ENCODE data around the gene SATB1.

The SATB1 gene

DNA sequence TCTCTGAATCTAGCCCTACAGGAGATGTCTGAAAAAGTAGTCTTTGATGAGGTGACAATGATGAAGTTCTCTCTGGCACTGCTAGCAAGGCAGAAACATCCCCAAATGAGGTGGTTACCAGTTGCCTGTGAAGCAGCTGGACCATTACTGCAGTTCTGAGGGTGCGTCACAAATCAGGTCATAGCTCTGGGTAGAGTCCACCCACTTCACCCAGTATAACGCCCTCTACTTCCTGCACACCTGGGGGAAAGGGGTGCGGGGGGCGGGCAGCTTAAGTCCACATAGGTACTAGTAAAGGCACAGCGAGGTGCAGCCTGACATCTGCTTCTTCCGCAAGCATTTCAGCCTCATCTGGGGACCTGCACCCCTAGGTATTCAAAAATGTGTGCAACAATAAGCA is 13.4 kb upstream of the SATB1 start:
- no peak overlapping the region for H3K56ac ChIP-seq (ENCODE audit: low read length)
- H2AK5ac ChIP-seq (ENCODE audit: low read length) = no peak overlapping the region
- WGBS (ENCODE audit: extremely low coverage, insufficient coverage, low lambda C conversion rate) = no CpG with 5 or more reads among the region's 6 CpGs
- no peak overlapping the region for H4K5ac ChIP-seq (ENCODE audit: low read length)
- no peak overlapping the region for H3K27ac ChIP-seq (ENCODE audit: low read depth, low read length)
- no peaks in the 10 kb centered on the region for H3K4me1 ChIP-seq (ENCODE audit: control insufficient read depth, low read depth, low read length)
- H2BK5ac ChIP-seq (ENCODE audit: low read length) = no peak overlapping the region
- H3K36me3 ChIP-seq (ENCODE audit: control insufficient read depth, insufficient read depth, low read length) = no peaks in the 10 kb centered on the region
- H3K23ac ChIP-seq (ENCODE audit: low read length) = no peak overlapping the region
- H3K27me3 ChIP-seq (ENCODE audit: insufficient read depth, low read length, poor library complexity) = no peaks in the 10 kb centered on the region
- H3K4me2 ChIP-seq (ENCODE audit: low read length) = no peak overlapping the region
- DNase-seq = no peak
- H3K9ac ChIP-seq (ENCODE audit: low read length) = no peak overlapping the region
- H3K79me1 ChIP-seq (ENCODE audit: low read length) = no peaks in the 10 kb centered on the region
- no peak overlapping the region for H3K4ac ChIP-seq (ENCODE audit: low read depth, low read length)
- no peak overlapping the region for H2BK120ac ChIP-seq (ENCODE audit: low read depth, low read length)
- H3K79me2 ChIP-seq (ENCODE audit: control insufficient read depth, insufficient read depth, low read length) = no peaks in the 10 kb centered on the region
- no peak overlapping the region for H3K4me3 ChIP-seq (ENCODE audit: low read length)
- no peak overlapping the region for H2BK15ac ChIP-seq (replicated peaks; ENCODE audit: low read depth)
- H3K18ac ChIP-seq (ENCODE audit: low read length) = no peak overlapping the region
- H4K8ac ChIP-seq (ENCODE audit: low read depth, low read length) = no peak overlapping the region

DNA sequence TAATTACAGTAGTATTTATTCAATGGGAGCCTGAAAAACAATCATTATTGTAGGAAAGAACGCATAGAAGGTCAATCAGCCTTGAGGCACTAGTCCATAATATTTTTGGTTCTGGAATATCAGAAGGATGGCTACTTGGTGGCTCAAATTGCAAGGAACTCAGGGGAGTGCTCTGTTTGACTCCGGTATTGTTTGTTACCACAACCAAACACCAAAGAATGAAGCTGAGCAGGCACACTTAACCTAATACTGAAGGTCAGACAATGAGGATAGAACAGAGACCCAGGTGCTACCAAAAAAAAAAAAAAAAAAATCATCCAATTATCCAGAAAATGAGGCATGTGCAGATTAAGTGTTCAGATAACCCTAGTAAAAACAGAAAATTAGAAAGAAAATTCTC is 11.1 kb upstream of the SATB1 start:
- no peak overlapping the region for H2BK5ac ChIP-seq (ENCODE audit: low read length)
- H3K4me1 ChIP-seq (ENCODE audit: control insufficient read depth, low read depth, low read length) = no peaks in the 10 kb centered on the region
- no peak overlapping the region for H3K18ac ChIP-seq (ENCODE audit: low read length)
- H3K4me2 ChIP-seq (ENCODE audit: low read length) = no peak overlapping the region
- H4K8ac ChIP-seq (ENCODE audit: low read depth, low read length) = no peak overlapping the region
- no peak overlapping the region for H2BK120ac ChIP-seq (ENCODE audit: low read depth, low read length)
- H2BK15ac ChIP-seq (replicated peaks; ENCODE audit: low read depth) = no peak overlapping the region
- H3K27me3 ChIP-seq (ENCODE audit: insufficient read depth, low read length, poor library complexity) = no peaks in the 10 kb centered on the region
- H4K5ac ChIP-seq (ENCODE audit: low read length) = no peak overlapping the region
- H3K23ac ChIP-seq (ENCODE audit: low read length) = no peak overlapping the region
- H3K36me3 ChIP-seq (ENCODE audit: control insufficient read depth, insufficient read depth, low read length) = no peaks in the 10 kb centered on the region
- H3K9ac ChIP-seq (ENCODE audit: low read length) = no peak overlapping the region
- WGBS (ENCODE audit: extremely low coverage, insufficient coverage, low lambda C conversion rate) = no CpG with 5 or more reads among the region's 2 CpGs
- DNase-seq = no peak
- H3K4ac ChIP-seq (ENCODE audit: low read depth, low read length) = no peak overlapping the region
- H2AK5ac ChIP-seq (ENCODE audit: low read length) = no peak overlapping the region
- no peak overlapping the region for H3K4me3 ChIP-seq (ENCODE audit: low read length)
- H3K56ac ChIP-seq (ENCODE audit: low read length) = no peak overlapping the region
- H3K79me1 ChIP-seq (ENCODE audit: low read length) = no peaks in the 10 kb centered on the region
- H3K79me2 ChIP-seq (ENCODE audit: control insufficient read depth, insufficient read depth, low read length) = no peaks in the 10 kb centered on the region
- H3K27ac ChIP-seq (ENCODE audit: low read depth, low read length) = no peak overlapping the region

DNA sequence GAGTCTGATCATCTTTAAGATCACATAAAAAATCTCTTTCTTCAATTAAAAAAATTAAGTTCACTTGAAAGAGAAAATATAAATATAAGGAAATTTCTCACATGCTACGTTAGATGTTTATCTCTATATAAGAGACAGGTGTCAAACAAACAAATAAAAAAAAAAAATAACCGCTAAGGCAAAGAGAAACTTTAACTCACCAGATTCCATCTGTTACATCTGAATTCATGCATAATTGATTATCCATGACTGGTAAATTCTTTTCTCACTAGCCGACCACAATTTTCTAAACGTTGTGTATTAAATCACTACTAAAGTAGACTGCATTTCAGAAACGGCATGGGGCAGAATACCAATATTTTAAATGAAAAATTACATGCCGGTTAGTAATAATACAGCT is 9.6 kb upstream of the SATB1 start:
- Histone ChIP-seq H2BK5ac (ENCODE audit: low read length) (no peak overlapping the region), H3K9ac (ENCODE audit: low read length) (no peak overlapping the region), H3K27me3 (ENCODE audit: insufficient read depth, low read length, poor library complexity) (no peaks in the 10 kb centered on the region), H3K4me1 (ENCODE audit: control insufficient read depth, low read depth, low read length) (peaks cover 2% of the 10 kb centered on the region), H4K5ac (ENCODE audit: low read length) (no peak overlapping the region), H3K79me2 (ENCODE audit: control insufficient read depth, insufficient read depth, low read length) (no peaks in the 10 kb centered on the region), H3K4me3 (ENCODE audit: low read length) (no peak overlapping the region), H3K27ac (ENCODE audit: low read depth, low read length) (no peak overlapping the region), H3K23ac (ENCODE audit: low read length) (no peak overlapping the region), H2AK5ac (ENCODE audit: low read length) (no peak overlapping the region), H3K4me2 (ENCODE audit: low read length) (no peak overlapping the region), H3K56ac (ENCODE audit: low read length) (no peak overlapping the region), H2BK120ac (ENCODE audit: low read depth, low read length) (no peak overlapping the region), H3K36me3 (ENCODE audit: control insufficient read depth, insufficient read depth, low read length) (no peaks in the 10 kb centered on the region), H3K18ac (ENCODE audit: low read length) (no peak overlapping the region), H4K8ac (ENCODE audit: low read depth, low read length) (no peak overlapping the region), H3K4ac (ENCODE audit: low read depth, low read length) (no peak overlapping the region), H2BK15ac (replicated peaks; ENCODE audit: low read depth) (no peak overlapping the region), H3K79me1 (ENCODE audit: low read length) (no peaks in the 10 kb centered on the region)
- DNase-seq = no peak
- no CpG with 5 or more reads among the region's 6 CpGs for WGBS (ENCODE audit: extremely low coverage, insufficient coverage, low lambda C conversion rate)

DNA sequence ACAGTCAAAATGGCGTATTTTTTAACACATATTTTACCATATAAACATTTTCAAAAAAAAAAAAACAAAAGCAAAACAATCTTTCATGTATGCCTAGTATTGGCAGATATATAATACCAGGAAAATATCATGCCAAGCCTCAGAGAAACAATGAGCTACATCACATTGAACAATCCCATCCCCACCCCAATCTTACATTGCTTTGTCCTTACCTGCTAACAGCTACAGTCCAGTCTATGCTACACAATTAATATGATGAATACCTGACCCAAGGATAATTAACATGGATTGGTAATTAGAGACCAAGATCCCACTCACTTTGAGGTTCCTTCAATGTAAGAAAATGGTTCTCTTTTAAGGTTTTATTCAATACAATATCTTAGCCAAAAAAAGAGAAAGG is 7.6 kb upstream of the SATB1 start:
- H3K18ac ChIP-seq (ENCODE audit: low read length) = no peak overlapping the region
- no peak overlapping the region for H4K5ac ChIP-seq (ENCODE audit: low read length)
- no peaks in the 10 kb centered on the region for H3K36me3 ChIP-seq (ENCODE audit: control insufficient read depth, insufficient read depth, low read length)
- H3K27ac ChIP-seq (ENCODE audit: low read depth, low read length) = no peak overlapping the region
- no peak overlapping the region for H2BK120ac ChIP-seq (ENCODE audit: low read depth, low read length)
- no CpG with 5 or more reads among the region's 1 CpG for WGBS (ENCODE audit: extremely low coverage, insufficient coverage, low lambda C conversion rate)
- no peaks in the 10 kb centered on the region for H3K79me1 ChIP-seq (ENCODE audit: low read length)
- no peak overlapping the region for H3K4me3 ChIP-seq (ENCODE audit: low read length)
- no peak overlapping the region for H4K8ac ChIP-seq (ENCODE audit: low read depth, low read length)
- no peak overlapping the region for H3K4ac ChIP-seq (ENCODE audit: low read depth, low read length)
- no peak overlapping the region for H3K4me2 ChIP-seq (ENCODE audit: low read length)
- no peak overlapping the region for H2BK5ac ChIP-seq (ENCODE audit: low read length)
- no peak overlapping the region for H3K56ac ChIP-seq (ENCODE audit: low read length)
- no peak overlapping the region for H3K23ac ChIP-seq (ENCODE audit: low read length)
- H3K27me3 ChIP-seq (ENCODE audit: insufficient read depth, low read length, poor library complexity) = no peaks in the 10 kb centered on the region
- H2AK5ac ChIP-seq (ENCODE audit: low read length) = no peak overlapping the region
- no peak for DNase-seq
- no peak overlapping the region for H2BK15ac ChIP-seq (replicated peaks; ENCODE audit: low read depth)
- H3K4me1 ChIP-seq (ENCODE audit: control insufficient read depth, low read depth, low read length) = peaks cover 2% of the 10 kb centered on the region
- H3K9ac ChIP-seq (ENCODE audit: low read length) = no peak overlapping the region
- no peaks in the 10 kb centered on the region for H3K79me2 ChIP-seq (ENCODE audit: control insufficient read depth, insufficient read depth, low read length)

DNA sequence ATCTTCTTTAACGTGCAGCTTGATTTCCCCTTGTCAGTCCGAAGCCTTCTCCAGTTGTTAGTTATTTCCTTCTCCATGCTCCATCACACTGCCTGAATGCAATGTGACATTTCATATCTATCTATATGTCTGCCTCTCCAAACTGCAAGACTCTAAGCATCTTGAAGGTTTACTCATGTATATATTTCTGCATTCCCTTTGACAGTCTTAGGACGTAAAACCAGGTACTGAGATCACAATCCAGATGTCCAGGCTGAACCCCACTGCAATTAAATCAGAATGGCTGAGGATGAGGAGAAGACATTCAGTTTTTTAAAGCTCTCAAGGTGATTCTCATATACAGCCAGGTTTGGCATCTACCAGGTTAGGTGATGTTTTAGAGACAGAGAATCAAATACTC is 6.1 kb upstream of the SATB1 start:
- Histone ChIP-seq H3K27ac (ENCODE audit: low read depth, low read length) (no peak overlapping the region), H4K8ac (ENCODE audit: low read depth, low read length) (no peak overlapping the region), H3K56ac (ENCODE audit: low read length) (no peak overlapping the region), H3K36me3 (ENCODE audit: control insufficient read depth, insufficient read depth, low read length) (no peaks in the 10 kb centered on the region), H3K79me2 (ENCODE audit: control insufficient read depth, insufficient read depth, low read length) (no peaks in the 10 kb centered on the region), H3K4me1 (ENCODE audit: control insufficient read depth, low read depth, low read length) (peaks cover 2% of the 10 kb centered on the region), H3K18ac (ENCODE audit: low read length) (no peak overlapping the region), H3K4ac (ENCODE audit: low read depth, low read length) (no peak overlapping the region), H3K27me3 (ENCODE audit: insufficient read depth, low read length, poor library complexity) (no peaks in the 10 kb centered on the region), H3K23ac (ENCODE audit: low read length) (no peak overlapping the region), H2BK120ac (ENCODE audit: low read depth, low read length) (no peak overlapping the region), H2BK15ac (replicated peaks; ENCODE audit: low read depth) (no peak overlapping the region), H3K9ac (ENCODE audit: low read length) (no peak overlapping the region), H3K79me1 (ENCODE audit: low read length) (no peaks in the 10 kb centered on the region), H2BK5ac (ENCODE audit: low read length) (no peak overlapping the region), H3K4me3 (ENCODE audit: low read length) (no peak overlapping the region), H4K5ac (ENCODE audit: low read length) (no peak overlapping the region), H3K4me2 (ENCODE audit: low read length) (no peak overlapping the region), H2AK5ac (ENCODE audit: low read length) (no peak overlapping the region)
- no CpG with 5 or more reads among the region's 3 CpGs for WGBS (ENCODE audit: extremely low coverage, insufficient coverage, low lambda C conversion rate)
- DNase-seq = no peak

DNA sequence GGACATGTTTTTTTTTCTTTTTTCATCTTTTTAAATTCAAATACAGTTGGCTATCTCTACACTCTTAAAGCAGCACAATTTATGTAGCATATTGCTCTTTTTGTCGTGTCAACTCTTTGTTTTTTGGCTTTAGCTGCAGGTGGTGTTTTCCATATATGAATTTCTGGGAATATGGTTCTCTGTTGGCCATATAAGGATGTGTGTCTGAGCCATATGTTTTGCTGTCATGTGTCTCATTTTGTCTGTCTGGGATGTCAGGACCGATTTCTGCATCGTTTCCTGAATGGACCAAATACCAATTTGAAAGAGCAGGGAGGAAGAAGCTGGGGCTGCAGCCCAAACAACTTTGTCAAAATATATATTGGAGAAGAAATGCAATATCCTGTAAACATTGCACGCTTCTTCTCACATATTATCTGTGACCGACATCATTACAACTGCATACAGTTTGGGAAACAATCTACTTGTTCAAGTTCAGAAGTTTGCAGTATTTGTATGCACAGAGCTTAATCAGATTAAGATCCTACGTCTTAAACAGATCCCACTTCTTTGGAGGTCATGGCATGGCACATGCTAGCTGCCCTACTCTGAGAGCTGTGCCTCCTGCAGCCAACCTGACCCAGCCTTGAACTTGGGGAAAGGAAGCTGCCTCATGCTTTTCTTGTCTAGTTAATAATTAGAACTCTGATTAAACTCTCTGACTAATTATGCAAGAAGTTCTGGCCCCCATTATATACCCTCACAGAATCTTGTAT is 4.0 kb upstream of the SATB1 start:
- H2BK5ac ChIP-seq (ENCODE audit: low read length) = no peak overlapping the region
- no peak overlapping the region for H3K4me2 ChIP-seq (ENCODE audit: low read length)
- no peaks in the 10 kb centered on the region for H3K79me2 ChIP-seq (ENCODE audit: control insufficient read depth, insufficient read depth, low read length)
- no CpG with 5 or more reads among the region's 6 CpGs for WGBS (ENCODE audit: extremely low coverage, insufficient coverage, low lambda C conversion rate)
- H3K4me1 ChIP-seq (ENCODE audit: control insufficient read depth, low read depth, low read length) = peaks cover 2% of the 10 kb centered on the region
- no peak overlapping the region for H3K4ac ChIP-seq (ENCODE audit: low read depth, low read length)
- no peaks in the 10 kb centered on the region for H3K79me1 ChIP-seq (ENCODE audit: low read length)
- no peak overlapping the region for H3K9ac ChIP-seq (ENCODE audit: low read length)
- no peak overlapping the region for H3K4me3 ChIP-seq (ENCODE audit: low read length)
- no peak overlapping the region for H2AK5ac ChIP-seq (ENCODE audit: low read length)
- no peak overlapping the region for H4K5ac ChIP-seq (ENCODE audit: low read length)
- no peak overlapping the region for H3K27ac ChIP-seq (ENCODE audit: low read depth, low read length)
- H3K18ac ChIP-seq (ENCODE audit: low read length) = no peak overlapping the region
- H4K8ac ChIP-seq (ENCODE audit: low read depth, low read length) = no peak overlapping the region
- H3K23ac ChIP-seq (ENCODE audit: low read length) = no peak overlapping the region
- H3K56ac ChIP-seq (ENCODE audit: low read length) = no peak overlapping the region
- H3K36me3 ChIP-seq (ENCODE audit: control insufficient read depth, insufficient read depth, low read length) = no peaks in the 10 kb centered on the region
- H3K27me3 ChIP-seq (ENCODE audit: insufficient read depth, low read length, poor library complexity) = no peaks in the 10 kb centered on the region
- H2BK120ac ChIP-seq (ENCODE audit: low read depth, low read length) = no peak overlapping the region
- H2BK15ac ChIP-seq (replicated peaks; ENCODE audit: low read depth) = no peak overlapping the region
- no peak for DNase-seq

Data from mesendoderm (in vitro differentiated cells).